K562 treated with DMSO at 1 percent for 48 hours (cell line): ENCODE measurements around the gene ZNF324. TPM values are rescaled to one million over a fixed set of nuclear protein-coding genes. Genes with fewer than 3 reads are reported as not detected.

Experiments
- total RNA-seq: library from RNA; unstranded; fragments of 300-600 nt; gene quantifications from 2 replicates; pipeline ENCODE4 v1.2.3, GENCODE V29; 2022; ENCODE audit warnings: low replicate concordance; ENCODE audit errors: extremely low read depth

Gene ZNF324
- total RNA-seq, result 167 TPM in 1 of 2 replicates, not detected in the other

GRCh38 chr19:58466760-58467589, at the start of gene ZNF324:
Gene ZNF324, plus strand, starts transcription at chr19:58467080. Its CDS starts 2,106 bp downstream, at chr19:58469186.

GRCh38 chr19:58439576-58440554, 27.0 kb upstream of the ZNF324 start, which contains the start of gene ZNF132:
Gene ZNF132, minus strand, starts transcription at chr19:58440153. Its CDS starts 332 bp downstream, at chr19:58439821.

GRCh38 chr19:58451358-58452101, 15.3 kb upstream of the ZNF324 start, which contains the start of gene ZNF324B:
Gene ZNF324B, plus strand, starts transcription at chr19:58451622. Its CDS starts 2,080 bp downstream, at chr19:58453702.

GRCh38 chr19:58475714-58476497, 9.0 kb downstream of the ZNF324 start, which contains the start of gene ZNF446:
Gene ZNF446, plus strand, starts transcription at chr19:58476352. Its CDS starts 867 bp downstream, at chr19:58477219.

GRCh38 chr19:58511353-58512208, 44.7 kb downstream of the ZNF324 start, which contains the start of gene SLC27A5:
Gene SLC27A5, minus strand, starts transcription at chr19:58511992. Its CDS starts 37 bp downstream, at chr19:58511955.

GRCh38 chr19:58519355-58520256, 52.7 kb downstream of the ZNF324 start, which contains the start of gene ZBTB45:
Gene ZBTB45, minus strand, starts transcription at chr19:58519810. Its CDS starts 2,137 bp downstream, at chr19:58517673.

Other genes with a start within 250 kb of the ZNF324 start
- gene ZNF544, start 238.2 kb upstream of the ZNF324 start, total RNA-seq, result not detected in 2 replicates
- gene ZNF8, start 188.1 kb upstream of the ZNF324 start, total RNA-seq, result not detected in 2 replicates
- gene ERVK3-1, start 161.7 kb upstream of the ZNF324 start, total RNA-seq, result not detected in 2 replicates
- gene ZSCAN22, start 140.1 kb upstream of the ZNF324 start, total RNA-seq, result not detected in 2 replicates
- not detected in 2 replicates for gene A1BG, start 113.6 kb upstream of the ZNF324 start, total RNA-seq
- not detected in 2 replicates for gene ZNF497, start 104.3 kb upstream of the ZNF324 start, total RNA-seq
- gene ZNF837, start 86.0 kb upstream of the ZNF324 start, total RNA-seq, result not detected in 2 replicates
- 2,923 and 3,134 TPM in 2 replicates for gene RPS5, start 79.8 kb upstream of the ZNF324 start, total RNA-seq
- not detected in 2 replicates for gene RNF225, start 71.4 kb upstream of the ZNF324 start, total RNA-seq
- gene ZNF584, start 58.4 kb upstream of the ZNF324 start, total RNA-seq, result not detected in 2 replicates
- gene ZNF132, start 26.9 kb upstream of the ZNF324 start, total RNA-seq, result not detected in 2 replicates
- not detected in 2 replicates for gene ZNF324B, start 15.5 kb upstream of the ZNF324 start, total RNA-seq
- gene ZNF446, start 9.3 kb downstream of the ZNF324 start, total RNA-seq, result not detected in 2 replicates
- not detected in 2 replicates for gene SLC27A5, start 44.9 kb downstream of the ZNF324 start, total RNA-seq
- gene ZBTB45, start 52.7 kb downstream of the ZNF324 start, total RNA-seq, result not detected in 2 replicates
- gene TRIM28, start 77.0 kb downstream of the ZNF324 start, total RNA-seq, result 866 and 1,637 TPM in 2 replicates
- not detected in 2 replicates for gene CHMP2A, start 88.0 kb downstream of the ZNF324 start, total RNA-seq
- gene UBE2M, start 91.5 kb downstream of the ZNF324 start, total RNA-seq, result not detected in 2 replicates
- not detected in 2 replicates for gene MZF1, start 106.3 kb downstream of the ZNF324 start, total RNA-seq